Calu3 (cell line): ENCODE results near the gene GCC2. TPM values are rescaled to one million over a fixed set of nuclear protein-coding genes. Genes with fewer than 3 reads are reported as not detected.
"Not testable (repeated sequence)": the region's sequence is repeated elsewhere in the genome, so short reads cannot be mapped to it uniquely, and the experiment has no call there.

Experiments used
- BruUV-seq: library from RNA; stranded (reverse); fragments of 400-500 nt; replicated peaks from 2 replicates; lab custom pipeline; 2021; lab: Mats Ljungman, UMichigan
- CTCF ChIA-PET: fragments of 300-600 bp; sonication (Branson Sonifier 250); formaldehyde crosslinking; loops from one replicate; lab custom pipeline; 2022; ENCODE audit warnings: antibody characterized with exemption; lab: Charles Lee
- DNase-seq: peaks from one replicate; pipeline ENCODE4 v3.0.0; 2022
- H3K27ac Mint-ChIP-seq: one replicate; pipeline ENCODE4 v1.8.0; 2022; ENCODE audit warnings: mixed read lengths; ENCODE audit not compliant: unreplicated experiment
- H3K27me3 Mint-ChIP-seq: one replicate; pipeline ENCODE4 v1.8.0; 2022; ENCODE audit warnings: mixed read lengths; ENCODE audit not compliant: unreplicated experiment
- H3K36me3 Mint-ChIP-seq: one replicate; pipeline ENCODE4 v1.8.0; 2022; ENCODE audit warnings: mild to moderate bottlenecking, moderate library complexity, mixed read lengths; ENCODE audit not compliant: insufficient read depth, unreplicated experiment
- H3K4me1 Mint-ChIP-seq: one replicate; pipeline ENCODE4 v1.8.0; 2022; ENCODE audit warnings: mild to moderate bottlenecking, low read depth, mixed read lengths; ENCODE audit not compliant: unreplicated experiment
- H3K4me3 Mint-ChIP-seq: one replicate; pipeline ENCODE4 v1.8.0; 2022; ENCODE audit warnings: mild to moderate bottlenecking, low read depth, moderate library complexity, mixed read lengths; ENCODE audit not compliant: unreplicated experiment
- H3K9me3 Mint-ChIP-seq: one replicate; pipeline ENCODE4 v1.8.0; 2022; ENCODE audit warnings: low read depth, mixed read lengths; ENCODE audit not compliant: unreplicated experiment
- intact Hi-C: fragments of 100-400 bp; cut with micrococcal nuclease; formaldehyde crosslinking; loops from one replicate; pipeline ENCODE4 v1.10.0; 2022; ENCODE audit not compliant: unreplicated experiment
- total RNA-seq: library from RNA; stranded (reverse); gene quantifications from 2 replicates; pipeline ENCODE4 v1.2.3, GENCODE V29; 2022
- TF ChIP-seq, protein P1 (sequence below): fragments of 200-600 bp; IDR thresholded peaks from one replicate; pipeline ENCODE4 v1.8.0; 2022; ENCODE audit warnings: antibody characterized with exemption; ENCODE audit not compliant: unreplicated experiment

Gene GCC2
- total RNA-seq, 1 experiment from 2014 or later = 54.9 TPM

DNA sequence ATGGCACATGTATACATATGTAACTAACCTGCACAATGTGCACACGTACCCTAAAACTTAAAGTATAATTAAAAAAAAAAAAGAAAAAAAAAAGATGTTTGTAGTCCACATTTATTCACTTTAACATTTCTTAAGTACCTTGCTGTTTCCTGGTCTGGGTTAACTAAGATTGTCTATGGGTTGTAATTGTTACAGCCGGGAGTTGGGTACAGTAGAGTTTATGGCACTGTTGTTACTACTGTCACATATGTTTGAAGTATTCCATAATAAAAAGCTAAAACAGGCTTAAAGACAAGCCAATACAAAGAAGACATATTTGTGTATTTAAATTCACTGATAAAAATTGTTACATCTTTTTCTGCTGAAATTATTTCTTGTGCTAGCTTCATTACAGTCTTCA lies 36.2 kb downstream of the GCC2 start:
- no TSS peak for BruUV-seq
- Mint-ChIP-seq H3K9me3 (peaks cover 2% of the 10 kb centered on the region), H3K4me3 (no peak overlapping the region), H3K36me3 (peaks cover 31% of the 10 kb centered on the region), H3K27me3 (no peaks in the 10 kb centered on the region), H3K4me1 (no peaks in the 10 kb centered on the region), H3K27ac (no peak overlapping the region)
- CTCF ChIA-PET = no interaction called here
- no peak for DNase-seq
- TF ChIP-seq, protein P1, sequence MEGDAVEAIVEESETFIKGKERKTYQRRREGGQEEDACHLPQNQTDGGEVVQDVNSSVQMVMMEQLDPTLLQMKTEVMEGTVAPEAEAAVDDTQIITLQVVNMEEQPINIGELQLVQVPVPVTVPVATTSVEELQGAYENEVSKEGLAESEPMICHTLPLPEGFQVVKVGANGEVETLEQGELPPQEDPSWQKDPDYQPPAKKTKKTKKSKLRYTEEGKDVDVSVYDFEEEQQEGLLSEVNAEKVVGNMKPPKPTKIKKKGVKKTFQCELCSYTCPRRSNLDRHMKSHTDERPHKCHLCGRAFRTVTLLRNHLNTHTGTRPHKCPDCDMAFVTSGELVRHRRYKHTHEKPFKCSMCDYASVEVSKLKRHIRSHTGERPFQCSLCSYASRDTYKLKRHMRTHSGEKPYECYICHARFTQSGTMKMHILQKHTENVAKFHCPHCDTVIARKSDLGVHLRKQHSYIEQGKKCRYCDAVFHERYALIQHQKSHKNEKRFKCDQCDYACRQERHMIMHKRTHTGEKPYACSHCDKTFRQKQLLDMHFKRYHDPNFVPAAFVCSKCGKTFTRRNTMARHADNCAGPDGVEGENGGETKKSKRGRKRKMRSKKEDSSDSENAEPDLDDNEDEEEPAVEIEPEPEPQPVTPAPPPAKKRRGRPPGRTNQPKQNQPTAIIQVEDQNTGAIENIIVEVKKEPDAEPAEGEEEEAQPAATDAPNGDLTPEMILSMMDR = no peak
- intact Hi-C loops = loop anchor here (5.0 kb wide), 1 partner anchor 97 kb away; no protein-coding TSS in a partner anchor

DNA sequence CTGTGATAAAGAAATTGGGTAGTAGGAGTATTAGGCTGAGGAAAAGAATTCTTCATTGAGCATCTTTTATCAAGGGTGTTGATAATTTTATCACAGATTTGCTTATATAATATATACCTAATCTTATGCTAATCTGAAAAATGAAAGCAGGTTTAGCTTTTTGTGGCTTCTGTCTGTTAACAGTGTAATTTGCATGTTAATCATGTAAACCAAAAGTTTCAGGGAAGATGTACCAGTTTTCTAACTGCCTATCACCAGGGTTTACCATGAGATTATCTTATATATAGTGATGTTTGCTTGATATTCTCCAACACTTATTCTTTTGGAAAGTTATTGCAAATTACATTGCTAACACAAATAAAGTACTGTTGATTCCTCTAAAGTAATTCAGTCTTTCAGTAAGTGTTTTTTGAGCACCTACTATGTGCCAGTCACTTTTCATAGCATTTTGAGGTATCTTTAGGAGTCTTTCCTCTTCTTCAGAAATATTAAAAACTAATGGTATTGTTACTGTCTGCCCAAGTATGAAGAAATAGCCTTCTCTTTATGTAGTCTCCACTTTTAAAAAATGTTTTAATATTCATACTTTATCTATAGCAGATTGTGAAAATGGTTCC lies 41.6 kb downstream of the GCC2 start:
- Mint-ChIP-seq H3K27ac (no peak overlapping the region), H3K9me3 (no peaks in the 10 kb centered on the region), H3K4me3 (no peak overlapping the region), H3K4me1 (peaks cover 8% of the 10 kb centered on the region), H3K27me3 (no peaks in the 10 kb centered on the region), H3K36me3 (peaks cover 19% of the 10 kb centered on the region)
- intact Hi-C loops = loop anchor here (5.0 kb wide), 1 partner anchor 138 kb away; no protein-coding TSS in a partner anchor
- TF ChIP-seq, protein P1 = no peak
- CTCF ChIA-PET = no interaction called here
- DNase-seq = no peak
- no TSS peak for BruUV-seq

DNA sequence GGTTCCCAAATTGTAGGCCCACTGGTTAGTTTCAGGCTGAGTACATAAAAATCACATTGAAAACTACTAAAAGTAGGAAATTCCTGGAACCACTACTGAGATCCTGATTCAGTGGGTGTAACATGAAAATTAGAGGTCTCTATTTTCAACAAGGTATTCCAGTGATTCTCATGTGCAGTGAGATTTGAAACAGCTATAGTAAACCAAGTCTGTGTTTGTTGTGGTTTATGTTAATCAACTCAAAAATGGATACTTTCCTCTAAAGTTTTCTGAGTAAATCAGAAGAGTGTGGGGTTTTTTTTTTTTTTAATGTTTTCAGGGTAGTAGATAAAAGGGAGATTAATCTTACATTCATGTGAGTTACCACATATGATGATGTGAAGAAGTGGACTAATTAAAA lies 42.8 kb downstream of the GCC2 start:
- intact Hi-C loops = loop anchor here (5.0 kb wide), 1 partner anchor 140 kb away; no protein-coding TSS in a partner anchor
- H3K27me3 Mint-ChIP-seq = no peaks in the 10 kb centered on the region
- TF ChIP-seq, protein P1 = no peak
- no TSS peak for BruUV-seq
- peaks cover 19% of the 10 kb centered on the region for H3K36me3 Mint-ChIP-seq
- DNase-seq = no peak
- H3K27ac Mint-ChIP-seq = no peak overlapping the region
- peaks cover 8% of the 10 kb centered on the region for H3K4me1 Mint-ChIP-seq
- CTCF ChIA-PET = interaction anchor here (0.6 kb wide), 1 partner anchor 204 kb away, joined by 4 read pairs; no protein-coding TSS in a partner anchor
- H3K9me3 Mint-ChIP-seq = no peaks in the 10 kb centered on the region
- H3K4me3 Mint-ChIP-seq = no peak overlapping the region

DNA sequence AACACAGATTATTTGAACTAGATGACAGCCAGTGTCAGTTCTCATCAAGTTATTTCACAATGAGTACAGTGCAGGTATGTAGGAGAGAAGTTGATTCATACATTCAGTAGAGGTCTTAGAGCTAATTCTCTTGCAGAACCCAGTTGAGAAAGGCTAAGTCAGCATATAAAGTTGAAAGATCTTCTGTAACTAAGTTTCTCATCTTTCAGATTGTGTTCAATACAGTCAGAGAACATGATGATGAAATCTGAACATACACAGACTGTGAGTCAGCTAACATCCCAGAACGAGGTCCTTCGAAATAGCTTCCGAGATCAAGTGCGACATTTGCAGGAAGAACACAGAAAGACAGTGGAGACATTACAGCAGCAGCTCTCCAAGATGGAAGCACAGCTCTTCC lies 43.4 kb downstream of the GCC2 start:
- no peak overlapping the region for H3K27ac Mint-ChIP-seq

DNA sequence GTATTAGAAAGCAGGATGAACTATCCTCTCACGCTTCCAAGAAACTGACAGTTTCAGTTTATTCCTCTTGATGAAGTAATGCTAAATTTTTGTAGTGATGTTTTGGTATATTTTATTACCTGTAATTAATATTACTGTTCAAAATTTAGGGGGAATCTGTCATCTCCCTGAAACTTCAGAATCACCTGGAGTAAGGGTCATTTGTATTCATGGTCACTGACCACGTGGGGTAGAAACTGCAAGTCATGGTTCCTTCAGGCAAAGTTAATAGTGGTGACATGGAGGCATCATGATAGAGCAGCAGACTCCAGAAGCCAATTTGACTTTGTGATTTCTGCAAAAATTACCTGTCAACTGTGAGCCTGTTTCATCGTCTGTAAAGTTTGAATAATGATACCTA lies 47.2 kb downstream of the GCC2 start:
- H3K36me3 Mint-ChIP-seq = peaks cover 17% of the 10 kb centered on the region
- H3K9me3 Mint-ChIP-seq, BruUV-seq, DNase-seq, CTCF ChIA-PET, H3K27me3 Mint-ChIP-seq, H3K4me1 Mint-ChIP-seq, H3K4me3 Mint-ChIP-seq, H3K27ac Mint-ChIP-seq, intact Hi-C loops: not testable (repeated sequence)

More for the DNA sequence above, 43.4 kb downstream of the GCC2 start:
- no peak for DNase-seq
- peaks cover 19% of the 10 kb centered on the region for H3K36me3 Mint-ChIP-seq
- CTCF ChIA-PET = interaction anchor here (0.6 kb wide), 1 partner anchor 204 kb away, joined by 4 read pairs; no protein-coding TSS in a partner anchor
- H3K9me3 Mint-ChIP-seq = no peaks in the 10 kb centered on the region
- BruUV-seq = no TSS peak
- TF ChIP-seq, protein P1 = no peak
- H3K27me3 Mint-ChIP-seq = no peaks in the 10 kb centered on the region
- peaks cover 8% of the 10 kb centered on the region for H3K4me1 Mint-ChIP-seq
- no peak overlapping the region for H3K4me3 Mint-ChIP-seq
- intact Hi-C loops = loop anchor here (5.0 kb wide), 1 partner anchor 140 kb away; no protein-coding TSS in a partner anchor

DNA sequence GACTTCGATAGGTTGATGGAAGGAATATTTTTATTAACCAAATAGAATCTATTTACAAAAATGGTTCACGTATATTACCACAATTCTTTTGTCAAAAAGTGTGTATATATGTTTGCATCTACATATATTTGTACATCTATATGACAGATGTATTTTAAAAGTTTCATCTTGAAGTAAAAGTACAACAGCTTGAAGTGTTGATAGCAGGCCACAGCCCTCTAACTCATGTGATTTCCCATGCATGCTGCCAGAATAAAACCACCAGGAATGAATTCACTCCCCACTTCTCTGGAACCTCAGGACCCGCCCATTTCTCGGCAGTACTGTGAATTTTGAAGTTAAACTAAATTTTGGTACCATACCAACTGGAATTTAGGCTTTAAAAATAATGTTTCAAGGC lies 58.6 kb downstream of the GCC2 start:
- intact Hi-C loops, H3K4me3 Mint-ChIP-seq, BruUV-seq, CTCF ChIA-PET, DNase-seq, H3K4me1 Mint-ChIP-seq, H3K27me3 Mint-ChIP-seq, H3K27ac Mint-ChIP-seq, H3K9me3 Mint-ChIP-seq: not testable (repeated sequence)
- H3K36me3 Mint-ChIP-seq = peaks cover 11% of the 10 kb centered on the region

DNA sequence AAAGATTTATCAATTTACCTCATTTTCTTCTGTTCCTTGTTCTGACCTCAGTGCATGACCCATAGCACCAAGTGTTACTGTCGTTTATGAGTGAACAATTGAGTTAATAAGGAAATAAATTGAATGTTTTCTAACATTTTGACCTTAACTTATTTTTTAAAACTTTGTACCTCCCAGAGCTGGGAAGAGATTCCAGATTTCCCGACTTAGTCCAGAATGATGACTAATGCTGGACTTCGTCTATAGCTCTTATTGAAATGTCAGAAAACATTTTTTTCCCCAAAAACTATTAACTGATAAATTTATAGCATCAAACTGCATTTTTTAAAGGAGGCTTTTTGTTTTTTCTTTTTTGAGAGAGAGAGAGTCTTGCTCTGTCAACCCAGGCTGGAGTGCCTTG lies 63.4 kb downstream of the GCC2 start:
- CTCF ChIA-PET, H3K27me3 Mint-ChIP-seq, DNase-seq, H3K27ac Mint-ChIP-seq, BruUV-seq, H3K36me3 Mint-ChIP-seq, H3K9me3 Mint-ChIP-seq, H3K4me1 Mint-ChIP-seq, H3K4me3 Mint-ChIP-seq, intact Hi-C loops: not testable (repeated sequence)
